Calu3 (cell line): ENCODE measurements around the gene SV2A. TPM values are rescaled to one million over a fixed set of nuclear protein-coding genes. Genes with fewer than 3 reads are reported as not detected.
"Not testable (repeated sequence)": the region's sequence is repeated elsewhere in the genome, so short reads cannot be mapped to it uniquely, and the experiment has no call there.

ENCODE experiments used
- BruUV-seq: library from RNA; stranded (reverse); fragments of 400-500 nt; replicated peaks from 2 replicates; lab custom pipeline; 2021; lab: Mats Ljungman, UMichigan
- CTCF ChIA-PET: fragments of 300-600 bp; sonication (Branson Sonifier 250); formaldehyde crosslinking; loops from one replicate; lab custom pipeline; 2022; ENCODE audit warnings: antibody characterized with exemption; lab: Charles Lee
- DNase-seq: peaks from one replicate; pipeline ENCODE4 v3.0.0; 2022
- H3K27ac Mint-ChIP-seq: one replicate; pipeline ENCODE4 v1.8.0; 2022; ENCODE audit warnings: mixed read lengths; ENCODE audit not compliant: unreplicated experiment
- H3K27me3 Mint-ChIP-seq: one replicate; pipeline ENCODE4 v1.8.0; 2022; ENCODE audit warnings: mixed read lengths; ENCODE audit not compliant: unreplicated experiment
- H3K36me3 Mint-ChIP-seq: one replicate; pipeline ENCODE4 v1.8.0; 2022; ENCODE audit warnings: mild to moderate bottlenecking, moderate library complexity, mixed read lengths; ENCODE audit not compliant: insufficient read depth, unreplicated experiment
- H3K4me1 Mint-ChIP-seq: one replicate; pipeline ENCODE4 v1.8.0; 2022; ENCODE audit warnings: mild to moderate bottlenecking, low read depth, mixed read lengths; ENCODE audit not compliant: unreplicated experiment
- H3K4me3 Mint-ChIP-seq: one replicate; pipeline ENCODE4 v1.8.0; 2022; ENCODE audit warnings: mild to moderate bottlenecking, low read depth, moderate library complexity, mixed read lengths; ENCODE audit not compliant: unreplicated experiment
- H3K9me3 Mint-ChIP-seq: one replicate; pipeline ENCODE4 v1.8.0; 2022; ENCODE audit warnings: low read depth, mixed read lengths; ENCODE audit not compliant: unreplicated experiment
- intact Hi-C: fragments of 100-400 bp; cut with micrococcal nuclease; formaldehyde crosslinking; loops from one replicate; pipeline ENCODE4 v1.10.0; 2022; ENCODE audit not compliant: unreplicated experiment
- total RNA-seq: library from RNA; stranded (reverse); gene quantifications from 2 replicates; pipeline ENCODE4 v1.2.3, GENCODE V29; 2022
- TF ChIP-seq, protein P1 (sequence below): fragments of 200-600 bp; IDR thresholded peaks from one replicate; pipeline ENCODE4 v1.8.0; 2022; ENCODE audit warnings: antibody characterized with exemption; ENCODE audit not compliant: unreplicated experiment

Gene SV2A
- total RNA-seq, 1 experiment from 2014 or later = 0.12 TPM

DNA sequence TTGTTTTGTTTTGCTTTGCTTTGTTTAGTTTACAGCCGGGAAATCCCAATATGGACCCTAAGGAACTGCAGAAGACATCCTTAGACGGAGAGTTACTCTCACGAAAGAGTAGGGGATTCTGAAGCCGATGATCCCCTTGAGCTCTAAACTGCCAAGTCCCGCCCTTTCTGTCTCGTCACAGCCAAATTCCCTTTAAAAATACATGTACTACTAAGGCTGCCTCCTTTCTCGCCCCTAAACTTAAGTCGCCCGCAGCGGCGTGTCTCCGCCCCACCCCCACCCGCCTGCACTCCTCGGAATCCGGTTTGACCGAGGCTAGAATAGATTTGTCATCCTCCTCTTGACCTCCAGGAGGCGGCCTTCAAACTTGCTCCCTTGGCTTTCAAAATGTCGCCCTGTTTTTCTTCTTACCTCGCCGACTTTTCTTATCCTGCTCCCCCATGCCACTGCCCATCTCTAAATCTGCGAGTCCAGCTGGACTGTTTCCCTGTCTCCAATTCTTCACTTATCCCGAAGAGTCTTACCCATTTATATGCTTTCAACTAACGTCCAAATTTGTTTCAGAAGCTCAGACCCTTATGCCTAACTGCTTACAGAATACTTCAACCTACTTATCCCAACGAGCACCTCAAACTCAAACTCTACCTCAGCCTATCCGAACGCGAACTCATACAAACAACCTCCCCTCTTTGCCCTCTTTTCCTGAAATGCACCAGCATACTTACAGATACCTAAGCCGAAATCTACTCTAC is 29.2 kb downstream of the SV2A start:
- Mint-ChIP-seq H3K27ac (no peak overlapping the region), H3K4me1 (no peaks in the 10 kb centered on the region), H3K36me3 (no peaks in the 10 kb centered on the region), H3K4me3 (no peak overlapping the region), H3K9me3 (no peaks in the 10 kb centered on the region), H3K27me3 (no peaks in the 10 kb centered on the region)
- TSS peak; percentile 11 for BruUV-seq
- CTCF ChIA-PET = interaction anchor here (0.6 to 1.4 kb wide), 5 partner anchors 11 to 450 kb away, joined by 3 to 22 read pairs (median 3); partner anchors contain the start of gene BOLA1
- DNase-seq = peak; percentile 86
- TF ChIP-seq, protein P1, sequence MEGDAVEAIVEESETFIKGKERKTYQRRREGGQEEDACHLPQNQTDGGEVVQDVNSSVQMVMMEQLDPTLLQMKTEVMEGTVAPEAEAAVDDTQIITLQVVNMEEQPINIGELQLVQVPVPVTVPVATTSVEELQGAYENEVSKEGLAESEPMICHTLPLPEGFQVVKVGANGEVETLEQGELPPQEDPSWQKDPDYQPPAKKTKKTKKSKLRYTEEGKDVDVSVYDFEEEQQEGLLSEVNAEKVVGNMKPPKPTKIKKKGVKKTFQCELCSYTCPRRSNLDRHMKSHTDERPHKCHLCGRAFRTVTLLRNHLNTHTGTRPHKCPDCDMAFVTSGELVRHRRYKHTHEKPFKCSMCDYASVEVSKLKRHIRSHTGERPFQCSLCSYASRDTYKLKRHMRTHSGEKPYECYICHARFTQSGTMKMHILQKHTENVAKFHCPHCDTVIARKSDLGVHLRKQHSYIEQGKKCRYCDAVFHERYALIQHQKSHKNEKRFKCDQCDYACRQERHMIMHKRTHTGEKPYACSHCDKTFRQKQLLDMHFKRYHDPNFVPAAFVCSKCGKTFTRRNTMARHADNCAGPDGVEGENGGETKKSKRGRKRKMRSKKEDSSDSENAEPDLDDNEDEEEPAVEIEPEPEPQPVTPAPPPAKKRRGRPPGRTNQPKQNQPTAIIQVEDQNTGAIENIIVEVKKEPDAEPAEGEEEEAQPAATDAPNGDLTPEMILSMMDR = peak; percentile 75
- intact Hi-C loops = loop anchor here (2.0 kb wide), 1 partner anchor 48 kb away; the partner anchor contains the start of gene MTMR11

DNA sequence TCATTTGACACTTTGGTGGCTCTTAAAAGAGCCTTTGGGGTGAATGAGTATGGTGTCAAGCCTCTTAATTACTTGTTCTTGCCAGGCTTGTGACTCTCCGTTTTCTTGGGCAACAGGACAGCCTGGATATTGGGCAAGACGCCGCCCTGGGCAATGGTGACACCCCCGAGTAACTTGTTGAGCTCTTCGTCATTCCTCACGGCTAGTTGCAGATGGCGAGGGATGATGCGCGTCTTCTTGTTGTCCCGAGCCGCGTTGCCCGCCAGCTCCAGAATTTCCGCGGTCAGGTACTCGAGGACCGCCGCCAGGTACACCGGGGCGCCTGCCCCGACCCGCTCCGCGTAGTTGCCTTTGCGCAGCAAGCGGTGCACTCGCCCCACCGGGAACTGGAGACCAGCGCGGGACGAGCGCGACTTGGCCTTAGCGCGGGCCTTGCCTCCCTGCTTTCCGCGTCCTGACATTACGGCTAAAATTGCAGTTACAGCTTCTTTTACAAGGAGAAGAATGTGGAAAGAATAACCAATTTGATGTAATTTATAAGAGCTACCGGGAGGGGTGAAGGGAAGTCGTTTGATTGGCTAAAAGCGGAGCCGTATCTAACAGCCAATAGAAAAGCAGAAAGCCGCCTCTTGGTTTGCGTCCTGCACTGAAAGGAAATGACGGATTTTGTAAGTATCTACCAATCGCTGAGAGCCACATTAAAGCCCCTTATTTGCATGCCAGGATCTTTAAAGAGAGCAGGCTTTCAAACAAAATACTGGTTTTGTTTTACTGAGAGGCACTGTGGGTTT is 30.0 kb downstream of the SV2A start:
- CTCF ChIA-PET = interaction anchor here (1.0 to 1.4 kb wide), 4 partner anchors 12 to 299 kb away, joined by 3 to 7 read pairs (median 4); partner anchors contain the start of gene BOLA1
- H3K9me3 Mint-ChIP-seq = no peaks in the 10 kb centered on the region
- TF ChIP-seq, protein P1 = no peak
- H3K4me3 Mint-ChIP-seq = no peak overlapping the region
- H3K27me3 Mint-ChIP-seq = no peaks in the 10 kb centered on the region
- H3K27ac Mint-ChIP-seq = no peak overlapping the region
- BruUV-seq = TSS peak; percentile 49
- DNase-seq = peak; percentile 83
- intact Hi-C loops = loop anchor here (2.0 kb wide), 1 partner anchor 49 kb away; the partner anchor contains the start of gene MTMR11
- no peaks in the 10 kb centered on the region for H3K36me3 Mint-ChIP-seq
- H3K4me1 Mint-ChIP-seq = no peaks in the 10 kb centered on the region

DNA sequence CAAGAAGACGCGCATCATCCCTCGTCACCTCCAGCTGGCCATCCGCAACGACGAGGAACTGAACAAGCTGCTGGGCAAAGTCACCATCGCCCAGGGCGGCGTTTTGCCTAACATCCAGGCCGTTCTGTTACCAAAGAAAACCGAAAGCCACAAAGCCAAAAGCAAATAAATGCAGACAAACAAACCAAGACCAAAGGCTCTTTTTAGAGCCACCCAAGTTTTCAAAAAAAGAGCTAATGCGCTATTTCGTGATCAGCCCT is 30.5 kb downstream of the SV2A start:
- BruUV-seq, H3K4me3 Mint-ChIP-seq: not testable (repeated sequence)
- CTCF ChIA-PET = interaction anchor here (1.0 to 1.3 kb wide), 2 partner anchors 43 to 300 kb away, joined by 3 to 7 read pairs; no protein-coding TSS in a partner anchor

DNA sequence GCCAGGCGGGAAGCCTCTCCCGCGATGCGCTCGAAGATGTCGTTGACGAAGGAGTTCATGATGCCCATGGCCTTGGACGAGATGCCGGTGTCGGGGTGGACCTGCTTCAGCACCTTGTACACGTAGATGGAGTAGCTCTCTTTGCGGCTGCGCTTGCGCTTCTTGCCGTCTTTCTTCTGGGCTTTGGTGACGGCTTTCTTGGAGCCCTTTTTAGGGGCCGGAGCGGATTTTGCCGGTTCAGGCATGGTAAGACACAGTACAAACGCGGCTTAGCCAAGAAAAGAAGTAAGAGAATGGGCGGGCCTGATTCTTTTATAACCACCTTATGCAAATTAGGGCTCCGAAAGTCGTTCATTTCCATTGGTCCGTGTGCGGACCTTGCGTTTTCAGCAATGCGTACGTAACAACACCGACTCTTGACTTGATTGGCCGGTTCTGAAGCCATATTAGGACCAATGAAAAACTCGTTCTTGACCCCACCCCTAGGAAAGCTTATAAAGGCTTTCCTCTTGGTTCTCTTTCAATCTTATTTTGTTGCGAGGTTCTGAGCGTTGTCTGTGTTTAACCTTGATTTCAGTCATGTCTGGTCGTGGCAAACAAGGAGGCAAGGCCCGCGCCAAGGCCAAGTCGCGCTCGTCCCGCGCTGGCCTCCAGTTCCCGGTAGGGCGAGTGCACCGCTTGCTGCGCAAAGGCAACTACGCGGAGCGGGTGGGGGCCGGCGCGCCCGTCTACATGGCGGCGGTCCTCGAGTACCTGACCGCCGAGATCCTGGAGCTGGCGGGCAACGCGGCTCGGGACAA is 31.0 kb downstream of the SV2A start:
- CTCF ChIA-PET = interaction anchor here (0.9 to 1.3 kb wide), 2 partner anchors 43 to 51 kb away, joined by 3 read pairs; no protein-coding TSS in a partner anchor
- TF ChIP-seq, protein P1 = no peak
- DNase-seq = peak; percentile 89
- Mint-ChIP-seq H3K4me1 (no peaks in the 10 kb centered on the region), H3K4me3 (no peak overlapping the region), H3K9me3 (no peaks in the 10 kb centered on the region), H3K36me3 (no peaks in the 10 kb centered on the region), H3K27me3 (no peaks in the 10 kb centered on the region), H3K27ac (no peak overlapping the region)
- intact Hi-C loops = no loop called here
- BruUV-seq = TSS peak; percentile 99

More for the DNA sequence above, 30.5 kb downstream of the SV2A start:
- H3K27ac Mint-ChIP-seq, H3K36me3 Mint-ChIP-seq, intact Hi-C loops, H3K27me3 Mint-ChIP-seq, DNase-seq, H3K4me1 Mint-ChIP-seq, H3K9me3 Mint-ChIP-seq: not testable (repeated sequence)

DNA sequence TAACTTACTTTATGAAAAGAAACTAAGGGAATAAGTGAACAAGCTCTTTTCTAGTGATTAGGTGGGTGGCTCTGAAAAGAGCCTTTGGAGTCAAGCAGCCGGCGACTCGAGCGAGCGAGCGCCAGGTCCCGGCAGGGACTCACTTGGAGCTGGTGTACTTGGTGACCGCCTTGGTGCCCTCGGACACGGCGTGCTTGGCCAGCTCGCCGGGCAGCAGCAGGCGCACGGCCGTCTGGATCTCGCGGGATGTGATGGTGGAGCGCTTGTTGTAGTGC is 31.6 kb downstream of the SV2A start:
- H3K27me3 Mint-ChIP-seq, DNase-seq, intact Hi-C loops, H3K4me3 Mint-ChIP-seq, BruUV-seq, H3K4me1 Mint-ChIP-seq, H3K27ac Mint-ChIP-seq, H3K36me3 Mint-ChIP-seq, H3K9me3 Mint-ChIP-seq: not testable (repeated sequence)
- CTCF ChIA-PET = interaction anchor here (0.9 kb wide), 1 partner anchor 51 kb away, joined by 3 read pairs; no protein-coding TSS in a partner anchor
